ENCODE measurements around the gene RAB6B. TPM values are rescaled to one million over a fixed set of nuclear protein-coding genes. Genes with fewer than 3 reads are reported as not detected.

RAB6B gene
- polyA plus RNA-seq, 2 of the 4 experiments (the other 2 are of a cell fraction), result 2.4 to 2.5 TPM

DNA sequence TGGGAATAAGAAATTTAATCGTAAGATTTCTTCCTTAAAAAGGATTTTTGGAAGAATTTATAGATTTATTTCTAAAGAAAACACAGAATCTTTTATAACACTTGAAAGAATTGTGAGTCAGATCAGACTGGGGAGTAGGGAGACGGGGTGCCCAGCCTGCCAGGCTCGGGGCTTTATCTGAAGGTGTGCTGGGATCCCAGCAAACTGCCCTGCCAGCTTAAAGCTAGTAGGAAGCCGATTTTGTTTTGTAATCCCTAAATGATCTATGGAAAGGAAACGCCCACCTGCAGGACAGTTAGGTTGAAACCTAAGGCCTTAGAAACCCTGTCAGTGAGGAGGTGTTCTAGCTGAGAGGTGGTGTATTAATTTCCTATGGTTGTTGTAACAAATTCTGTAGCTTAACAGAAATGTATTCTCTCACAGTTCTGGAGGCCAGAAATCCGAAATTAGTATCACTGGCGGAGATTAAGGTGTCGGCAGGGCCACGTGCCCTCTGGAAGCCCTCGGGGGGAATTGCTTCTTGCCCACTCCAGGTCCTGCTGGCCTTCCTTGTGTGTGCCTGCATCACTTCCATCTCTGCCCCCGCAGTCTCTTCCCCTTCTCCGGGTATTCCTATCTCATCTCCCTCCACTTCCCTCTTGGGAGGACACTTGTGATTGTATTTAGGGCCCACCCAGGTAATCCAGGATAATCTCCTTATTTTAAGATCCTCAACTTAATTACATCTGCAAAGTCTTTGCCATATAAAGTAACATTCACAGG, 19.3 kb upstream of the RAB6B start:
- no peak for ATAC-seq
- no peak for DNase-seq (ENCODE audit: low read depth in 1 of 2, low spot score in 1 of 2)
- H3K9me3 ChIP-seq, result no peaks in the 10 kb centered on the region
- H3K4me2 ChIP-seq, result no peak overlapping the region
- H3K4me1 ChIP-seq, result no peaks in the 10 kb centered on the region
- FAIRE-seq, result no peak
- WGBS (ENCODE audit: missing lambda C conversion rate), result 52% methylated on average over 12 of the region's 12 CpGs
- H3K4me3 ChIP-seq, result no peak overlapping the region
- CTCF ChIA-PET, result interaction anchor here (0.6 kb wide), 1 partner anchor 576 kb away, joined by 4 read pairs; no protein-coding TSS in a partner anchor
- TF ChIP-seq, protein P1, sequence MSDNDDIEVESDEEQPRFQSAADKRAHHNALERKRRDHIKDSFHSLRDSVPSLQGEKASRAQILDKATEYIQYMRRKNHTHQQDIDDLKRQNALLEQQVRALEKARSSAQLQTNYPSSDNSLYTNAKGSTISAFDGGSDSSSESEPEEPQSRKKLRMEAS (IDR thresholded peaks at IDR 0.05), result no peak
- TF ChIP-seq ZNF302 (CRISPR knock-in tag; IDR thresholded peaks at IDR 0.05) (no peak), GATA3 (IDR thresholded peaks at IDR 0.05; ENCODE audit: borderline replicate concordance) (no peak), CBX2 (IDR thresholded peaks at IDR 0.05; ENCODE audit: borderline replicate concordance, low read depth) (no peak), HDAC2 (IDR thresholded peaks at IDR 0.05) (no peak)
- POLR2A ChIA-PET, result no interaction called here
- H3K27ac ChIP-seq, result no peak overlapping the region

DNA sequence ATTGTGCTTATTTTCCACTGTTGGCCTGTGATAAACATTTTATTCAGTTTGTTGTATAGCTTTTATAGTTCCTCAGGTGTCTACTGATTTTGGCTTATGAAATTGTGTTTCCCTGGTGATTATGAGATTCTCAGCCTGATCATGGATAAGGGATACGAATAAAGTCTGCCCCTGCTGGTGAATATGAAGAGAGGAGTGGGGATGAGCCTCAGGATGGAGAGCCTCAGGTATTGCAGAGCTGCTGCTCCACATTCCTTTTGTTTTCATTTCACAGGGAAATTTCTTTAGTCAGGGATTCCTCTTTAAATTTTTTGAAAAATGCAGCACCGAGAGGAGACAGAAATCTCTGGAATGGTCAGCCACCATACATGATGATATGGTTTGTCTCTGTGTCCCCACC, 14.7 kb upstream of the RAB6B start:
- DNase-seq (ENCODE audit: low read depth in 1 of 2, low spot score in 1 of 2) (no peak), FAIRE-seq (no peak), ATAC-seq (peak in 1 of 2 experiments; percentile 58; a peak in 1 of 6 replicates)
- H3K4me2 ChIP-seq, result no peak overlapping the region
- no peaks in the 10 kb centered on the region for H3K9me3 ChIP-seq
- ChIA-PET POLR2A (no interaction called here), CTCF (interaction anchor here (3.0 kb wide), 1 partner anchor 17 kb away, joined by 10 read pairs; no protein-coding TSS in a partner anchor)
- no peak overlapping the region for H3K4me3 ChIP-seq
- WGBS (ENCODE audit: missing lambda C conversion rate), result 25% methylated on average over 2 of the region's 2 CpGs
- no peaks in the 10 kb centered on the region for H3K4me1 ChIP-seq
- TF ChIP-seq HOXB5 (CRISPR knock-in tag; IDR thresholded peaks at IDR 0.05) (no peak), POLR2AphosphoS2 (conservative IDR thresholded peaks at IDR 0.05; ENCODE audit: low read length) (no peak), EHMT2 (IDR thresholded peaks at IDR 0.05; ENCODE audit: low read depth) (no peak), FOSL2 (IDR thresholded peaks at IDR 0.05) (no peak), FOSL2 (CRISPR knock-in tag; IDR thresholded peaks at IDR 0.05) (no peak), PHF8 (IDR thresholded peaks at IDR 0.05; ENCODE audit: borderline replicate concordance, low read depth) (no peak), CBX8 (IDR thresholded peaks at IDR 0.05) (no peak), RNF2 (IDR thresholded peaks at IDR 0.05; ENCODE audit: borderline replicate concordance, low read depth) (no peak), CEBPB (IDR thresholded peaks at IDR 0.05) (no peak), JUNB (IDR thresholded peaks at IDR 0.05) (no peak), HOXA7 (CRISPR knock-in tag; IDR thresholded peaks at IDR 0.05) (no peak), NFE2L2 (conservative IDR thresholded peaks at IDR 0.05; ENCODE audit: low read length) (no peak), MAZ (IDR thresholded peaks at IDR 0.05; ENCODE audit: borderline replicate concordance, low read depth, low read length) (no peak), KDM1A (IDR thresholded peaks at IDR 0.05; ENCODE audit: low read depth) (no peak), RARB (CRISPR knock-in tag; IDR thresholded peaks at IDR 0.05) (no peak), ZSCAN20 (CRISPR knock-in tag; IDR thresholded peaks at IDR 0.05) (no peak), HDAC2 (IDR thresholded peaks at IDR 0.05) (no peak)
- TF ChIP-seq, protein P2, sequence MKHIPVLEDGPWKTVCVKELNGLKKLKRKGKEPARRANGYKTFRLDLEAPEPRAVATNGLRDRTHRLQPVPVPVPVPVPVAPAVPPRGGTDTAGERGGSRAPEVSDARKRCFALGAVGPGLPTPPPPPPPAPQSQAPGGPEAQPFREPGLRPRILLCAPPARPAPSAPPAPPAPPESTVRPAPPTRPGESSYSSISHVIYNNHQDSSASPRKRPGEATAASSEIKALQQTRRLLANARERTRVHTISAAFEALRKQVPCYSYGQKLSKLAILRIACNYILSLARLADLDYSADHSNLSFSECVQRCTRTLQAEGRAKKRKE (CRISPR knock-in tag; IDR thresholded peaks at IDR 0.05; ENCODE audit: low read depth), result no peak
- TF ChIP-seq, protein P3, sequence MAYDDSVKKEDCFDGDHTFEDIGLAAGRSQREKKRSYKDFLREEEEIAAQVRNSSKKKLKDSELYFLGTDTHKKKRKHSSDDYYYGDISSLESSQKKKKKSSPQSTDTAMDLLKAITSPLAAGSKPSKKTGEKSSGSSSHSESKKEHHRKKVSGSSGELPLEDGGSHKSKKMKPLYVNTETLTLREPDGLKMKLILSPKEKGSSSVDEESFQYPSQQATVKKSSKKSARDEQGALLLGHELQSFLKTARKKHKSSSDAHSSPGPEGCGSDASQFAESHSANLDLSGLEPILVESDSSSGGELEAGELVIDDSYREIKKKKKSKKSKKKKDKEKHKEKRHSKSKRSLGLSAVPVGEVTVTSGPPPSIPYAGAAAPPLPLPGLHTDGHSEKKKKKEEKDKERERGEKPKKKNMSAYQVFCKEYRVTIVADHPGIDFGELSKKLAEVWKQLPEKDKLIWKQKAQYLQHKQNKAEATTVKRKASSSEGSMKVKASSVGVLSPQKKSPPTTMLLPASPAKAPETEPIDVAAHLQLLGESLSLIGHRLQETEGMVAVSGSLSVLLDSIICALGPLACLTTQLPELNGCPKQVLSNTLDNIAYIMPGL (CRISPR knock-in tag; IDR thresholded peaks at IDR 0.05; ENCODE audit: borderline replicate concordance), result no peak
- TF ChIP-seq, protein P4, sequence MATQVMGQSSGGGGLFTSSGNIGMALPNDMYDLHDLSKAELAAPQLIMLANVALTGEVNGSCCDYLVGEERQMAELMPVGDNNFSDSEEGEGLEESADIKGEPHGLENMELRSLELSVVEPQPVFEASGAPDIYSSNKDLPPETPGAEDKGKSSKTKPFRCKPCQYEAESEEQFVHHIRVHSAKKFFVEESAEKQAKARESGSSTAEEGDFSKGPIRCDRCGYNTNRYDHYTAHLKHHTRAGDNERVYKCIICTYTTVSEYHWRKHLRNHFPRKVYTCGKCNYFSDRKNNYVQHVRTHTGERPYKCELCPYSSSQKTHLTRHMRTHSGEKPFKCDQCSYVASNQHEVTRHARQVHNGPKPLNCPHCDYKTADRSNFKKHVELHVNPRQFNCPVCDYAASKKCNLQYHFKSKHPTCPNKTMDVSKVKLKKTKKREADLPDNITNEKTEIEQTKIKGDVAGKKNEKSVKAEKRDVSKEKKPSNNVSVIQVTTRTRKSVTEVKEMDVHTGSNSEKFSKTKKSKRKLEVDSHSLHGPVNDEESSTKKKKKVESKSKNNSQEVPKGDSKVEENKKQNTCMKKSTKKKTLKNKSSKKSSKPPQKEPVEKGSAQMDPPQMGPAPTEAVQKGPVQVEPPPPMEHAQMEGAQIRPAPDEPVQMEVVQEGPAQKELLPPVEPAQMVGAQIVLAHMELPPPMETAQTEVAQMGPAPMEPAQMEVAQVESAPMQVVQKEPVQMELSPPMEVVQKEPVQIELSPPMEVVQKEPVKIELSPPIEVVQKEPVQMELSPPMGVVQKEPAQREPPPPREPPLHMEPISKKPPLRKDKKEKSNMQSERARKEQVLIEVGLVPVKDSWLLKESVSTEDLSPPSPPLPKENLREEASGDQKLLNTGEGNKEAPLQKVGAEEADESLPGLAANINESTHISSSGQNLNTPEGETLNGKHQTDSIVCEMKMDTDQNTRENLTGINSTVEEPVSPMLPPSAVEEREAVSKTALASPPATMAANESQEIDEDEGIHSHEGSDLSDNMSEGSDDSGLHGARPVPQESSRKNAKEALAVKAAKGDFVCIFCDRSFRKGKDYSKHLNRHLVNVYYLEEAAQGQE (IDR thresholded peaks at IDR 0.05), result no peak
- no peak overlapping the region for H3K27ac ChIP-seq
